Measurements from ENCODE around the gene FGF23.

- no peak for TF ChIP-seq CTCF (optimal IDR thresholded peaks at IDR 0.05 in 1 of 3, IDR thresholded peaks at IDR 0.05 in 1 of 3, conservative IDR thresholded peaks at IDR 0.05 in 1 of 3; ENCODE audit: extremely low read depth in 1 of 3, insufficient read depth in 2 of 3, low read length in 3 of 3)
- no peak for TF ChIP-seq EZH2 (IDR thresholded peaks at IDR 0.05; ENCODE audit: low read length)
Observed at GRCh38 chr12:4331842-4332241, 47.7 kb downstream of the FGF23 start.
